ENCODE data around the gene TNNC1. TPM values are rescaled to one million over a fixed set of nuclear protein-coding genes. Genes with fewer than 3 reads are reported as not detected.
A peak's percentile ranks its signal among the peaks of the same experiment; 100 is the strongest.

TNNC1 gene
- total and polyA plus RNA-seq, 4 donors = 0.21 to 0.75 (median 0.35) TPM

- H3K9ac ChIP-seq (ENCODE audit: low read depth in 1 of 2, low read length in 2 of 2) = no peak overlapping the region
- 39% methylated on average over 13 of the region's 13 CpGs for WGBS
- H3K9me3 ChIP-seq (ENCODE audit: control insufficient read depth in 4 of 4, low read length in 3 of 4) = no peaks in the 10 kb centered on the region
Measured at GRCh38 chr3:52446631-52447511, 7.0 kb downstream of the TNNC1 start.

GRCh38 chr3:52446042-52446441 lies 7.8 kb downstream of the TNNC1 start:
- Histone ChIP-seq H3K4me1 (ENCODE audit: control insufficient read depth in 4 of 4, insufficient read depth in 4 of 4, low read length in 3 of 4) (peaks cover 2 to 14% (median 7%) of the 10 kb centered on the region in 4 donors), H3K27ac (ENCODE audit: low read depth in 1 of 2, low read length in 2 of 2) (no peak overlapping the region)
- 92% methylated on average over 4 of the region's 4 CpGs for WGBS

More at GRCh38 chr3:52446631-52447511, 7.0 kb downstream of the TNNC1 start:
- TF ChIP-seq RAD21 (IDR thresholded peaks at IDR 0.05) = peak; percentile 91 to 92
- peak; percentile 99 for TF ChIP-seq CTCF (IDR thresholded peaks at IDR 0.05; ENCODE audit: low read depth, low read length, missing input control)
- TF ChIP-seq FOXA1 (IDR thresholded peaks at IDR 0.05) = no peak
- Histone ChIP-seq H3K4me3 (ENCODE audit: low read depth in 1 of 3, low read length in 3 of 3) (no peak overlapping the region), H3K27me3 (ENCODE audit: control insufficient read depth in 4 of 4, insufficient read depth in 4 of 4, low read length in 3 of 4) (no peaks in the 10 kb centered on the region), H3K36me3 (ENCODE audit: control insufficient read depth in 4 of 4, insufficient read depth in 3 of 4, low read depth in 1 of 4, low read length in 3 of 4) (no peaks in the 10 kb centered on the region), H3K4me1 (ENCODE audit: control insufficient read depth in 4 of 4, insufficient read depth in 4 of 4, low read length in 3 of 4) (peaks cover 2 to 14% (median 7%) of the 10 kb centered on the region in 4 donors), H3K27ac (ENCODE audit: low read depth in 1 of 2, low read length in 2 of 2) (no peak overlapping the region)
- peak; percentile 84 for DNase-seq (ENCODE audit: low spot score)

More at GRCh38 chr3:52446042-52446441, 7.8 kb downstream of the TNNC1 start:
- Histone ChIP-seq H3K9ac (ENCODE audit: low read depth in 1 of 2, low read length in 2 of 2) (no peak overlapping the region), H3K36me3 (ENCODE audit: control insufficient read depth in 4 of 4, insufficient read depth in 3 of 4, low read depth in 1 of 4, low read length in 3 of 4) (no peaks in the 10 kb centered on the region), H3K4me3 (ENCODE audit: low read depth in 1 of 3, low read length in 3 of 3) (no peak overlapping the region), H3K27me3 (ENCODE audit: control insufficient read depth in 4 of 4, insufficient read depth in 4 of 4, low read length in 3 of 4) (no peaks in the 10 kb centered on the region), H3K9me3 (ENCODE audit: control insufficient read depth in 4 of 4, low read length in 3 of 4) (no peaks in the 10 kb centered on the region)
- TF ChIP-seq GABPA (IDR thresholded peaks at IDR 0.05 in 1 of 2, conservative IDR thresholded peaks at IDR 0.05 in 1 of 2) (no peak), TAF1 (conservative IDR thresholded peaks at IDR 0.05) (no peak), FOXA2 (IDR thresholded peaks at IDR 0.05) (no peak), JUND (IDR thresholded peaks at IDR 0.05) (no peak), EGR1 (IDR thresholded peaks at IDR 0.05; ENCODE audit: low read depth in 2 of 2) (no peak), NR2F2 (IDR thresholded peaks at IDR 0.05) (no peak), RXRA (IDR thresholded peaks at IDR 0.05) (no peak), CTCF (IDR thresholded peaks at IDR 0.05; ENCODE audit: low read depth, low read length, missing input control) (no peak), ZBTB33 (IDR thresholded peaks at IDR 0.05) (no peak), FOXA1 (IDR thresholded peaks at IDR 0.05) (no peak), HNF4A (conservative IDR thresholded peaks at IDR 0.05) (no peak), YY1 (IDR thresholded peaks at IDR 0.05) (no peak), ATF3 (IDR thresholded peaks at IDR 0.05) (no peak), MAX (IDR thresholded peaks at IDR 0.05) (no peak), RAD21 (IDR thresholded peaks at IDR 0.05) (no peak), HNF4G (IDR thresholded peaks at IDR 0.05) (no peak)
- no peak for DNase-seq (ENCODE audit: low spot score)

All from liver (tissue), 9 donors.